ENCODE results near the gene RANGRF. TPM values are rescaled to one million over a fixed set of nuclear protein-coding genes. Genes with fewer than 3 reads are reported as not detected.
"Not testable (repeated sequence)": the region's sequence is repeated elsewhere in the genome, so short reads cannot be mapped to it uniquely, and the experiment has no call there.

RANGRF gene
- total and polyA plus RNA-seq, 9 of the 15 experiments (the other 6 are each of a cell fraction or from before 2014, with no cell fraction given): 7.6 to 60.0 (median 16.0) TPM

DNA sequence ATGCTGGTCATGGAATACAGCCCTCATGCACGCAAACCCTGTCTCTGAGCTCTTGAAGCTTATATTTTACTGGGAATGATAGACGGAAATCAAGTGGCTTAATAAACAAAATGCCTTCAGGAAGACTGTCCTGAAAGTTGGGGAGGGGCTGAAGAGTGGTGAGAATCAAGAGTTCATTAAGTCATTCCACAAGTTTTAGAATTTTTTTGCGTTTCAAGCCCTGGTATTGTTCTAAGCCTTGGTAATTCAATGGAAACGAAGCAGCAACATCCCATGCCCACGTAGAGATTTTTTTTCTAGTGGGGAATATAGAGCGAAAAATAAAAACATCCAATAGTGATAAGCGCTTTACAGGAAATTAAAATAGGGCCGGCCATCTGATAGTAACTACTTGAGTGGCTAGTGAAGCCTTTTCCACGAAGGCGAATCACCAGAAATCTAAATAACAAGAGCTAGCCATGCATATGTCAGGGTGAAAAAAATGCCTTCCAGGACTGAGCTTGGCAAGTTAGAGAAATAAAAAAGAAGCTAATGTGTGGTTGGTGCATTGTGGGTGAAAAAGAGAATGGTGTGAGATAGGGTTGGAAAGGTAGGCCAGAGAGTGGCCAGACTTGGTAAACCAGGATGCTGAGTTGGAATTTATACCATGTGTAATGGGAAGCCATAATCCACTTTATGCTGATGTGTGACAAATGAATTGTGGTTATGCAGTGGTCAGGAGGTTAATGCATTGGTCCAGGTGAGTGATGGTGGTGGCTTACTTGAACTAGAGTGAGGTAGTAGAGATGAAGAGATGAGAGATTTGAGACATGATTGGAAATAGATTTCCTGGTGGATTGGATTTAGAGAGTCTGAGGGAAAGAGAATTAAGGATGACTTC lies 38.6 kb upstream of the RANGRF start (continued):
- TF ChIP-seq ZBTB40 (IDR thresholded peaks at IDR 0.05): peak; percentile 10; the same call in 1 of the 2 replicates
- TF ChIP-seq ZBTB40 (CRISPR knock-in tag; IDR thresholded peaks at IDR 0.05): no peak
- peak; percentile 63 for TF ChIP-seq C11orf30 (IDR thresholded peaks at IDR 0.05; ENCODE audit: low read depth)
- TF ChIP-seq DNMT1 (IDR thresholded peaks at IDR 0.05): no peak
- TF ChIP-seq MBD2 (IDR thresholded peaks at IDR 0.05; ENCODE audit: borderline replicate concordance, low read depth): no peak
- no peak for TF ChIP-seq ZKSCAN1 (IDR thresholded peaks at IDR 0.05; ENCODE audit: low read depth, low read length)
- TF ChIP-seq SNIP1 (IDR thresholded peaks at IDR 0.05; ENCODE audit: low read depth): no peak
- TF ChIP-seq CHD1 (IDR thresholded peaks at IDR 0.05; ENCODE audit: low read length): no peak
- no peak for TF ChIP-seq SRSF1 (IDR thresholded peaks at IDR 0.05; ENCODE audit: low read depth, low read length)

DNA sequence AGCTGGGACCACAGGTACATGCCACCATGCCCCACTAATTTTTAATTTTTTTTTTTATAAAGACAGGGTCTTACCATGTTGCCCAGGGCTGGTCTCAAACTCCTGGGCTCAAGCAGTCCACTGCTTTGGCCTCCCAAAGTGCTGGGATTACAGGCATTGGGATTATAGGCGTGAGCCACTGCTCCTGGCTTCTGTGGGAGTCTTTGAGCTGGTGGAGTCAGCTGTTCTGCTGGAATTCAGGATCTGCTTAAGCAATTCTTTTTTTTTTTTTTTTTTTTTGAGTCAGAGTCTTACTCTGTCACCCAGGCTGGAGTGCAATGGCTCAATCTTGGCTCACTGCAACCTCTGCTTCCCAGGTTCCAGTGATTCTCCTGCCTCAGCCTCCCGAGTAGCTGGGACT lies 37.1 kb upstream of the RANGRF start:
- H3K27me3 ChIP-seq (ENCODE audit: control insufficient read depth in 2 of 2, insufficient read depth in 2 of 2, low read length in 2 of 2); H3K9ac ChIP-seq (ENCODE audit: insufficient read depth in 1 of 2, low read depth in 2 of 2, low read length in 2 of 2); in situ Hi-C loops (cut with MboI); H2AFZ ChIP-seq (ENCODE audit: low read depth, low read length); H3K9me3 ChIP-seq (replicated peaks; ENCODE audit: control insufficient read depth, insufficient read depth, low read depth, low read length); H3K9me1 ChIP-seq (ENCODE audit: control insufficient read depth, insufficient read depth, low read length); CTCF ChIA-PET (ENCODE audit: low intra/inter-chr PET ratio); H3K4me3 ChIP-seq; H3K4me1 ChIP-seq (replicated peaks in 1 of 2; ENCODE audit: control insufficient read depth in 2 of 2, insufficient read depth in 2 of 2, low read length in 2 of 2); H3K4me2 ChIP-seq (ENCODE audit: insufficient read depth, low read length); BruUV-seq (replicated peaks); DNase-seq (ENCODE audit: extremely low read depth in 1 of 4, low spot score in 3 of 4); intact Hi-C loops (cut with micrococcal nuclease); FAIRE-seq; H3K27ac ChIP-seq (ENCODE audit: extremely low read depth, low read depth, low read length); ATAC-seq; H4K20me1 ChIP-seq (replicated peaks; ENCODE audit: control insufficient read depth, insufficient read depth, low read length): not testable (repeated sequence)
- H3K36me3 ChIP-seq (ENCODE audit: control insufficient read depth, insufficient read depth, low read length): peaks cover 40% of the 10 kb centered on the region; the same call in 2 of the 3 replicates
- 100% methylated on average over 1 of the region's 2 CpGs for WGBS (ENCODE audit: insufficient coverage, low coverage, missing lambda C conversion rate)
- H3K79me2 ChIP-seq (ENCODE audit: control insufficient read depth, insufficient read depth, low read length): peaks cover 50% of the 10 kb centered on the region
- POLR2A ChIA-PET: interaction anchor here (1.1 kb wide), 1 partner anchor 78 kb away, joined by 3 read pairs; no protein-coding TSS in a partner anchor

Measured in K562 (cell line).